SH-SY5Y (cell line): Measurements from ENCODE around the gene MYCBPAP.

ENCODE experiments used
- GATA2 ChIP-seq: IDR thresholded peaks from 2 replicates; pipeline ENCODE4 v1.6.1; 2011; ENCODE audit warnings: mild to moderate bottlenecking, low read depth, low read length
- GATA3 ChIP-seq: IDR thresholded peaks from 2 replicates; pipeline ENCODE4 v1.6.1; 2011; ENCODE audit warnings: low read depth, mild to moderate bottlenecking, low read length, moderate library complexity

The MYCBPAP gene

DNA sequence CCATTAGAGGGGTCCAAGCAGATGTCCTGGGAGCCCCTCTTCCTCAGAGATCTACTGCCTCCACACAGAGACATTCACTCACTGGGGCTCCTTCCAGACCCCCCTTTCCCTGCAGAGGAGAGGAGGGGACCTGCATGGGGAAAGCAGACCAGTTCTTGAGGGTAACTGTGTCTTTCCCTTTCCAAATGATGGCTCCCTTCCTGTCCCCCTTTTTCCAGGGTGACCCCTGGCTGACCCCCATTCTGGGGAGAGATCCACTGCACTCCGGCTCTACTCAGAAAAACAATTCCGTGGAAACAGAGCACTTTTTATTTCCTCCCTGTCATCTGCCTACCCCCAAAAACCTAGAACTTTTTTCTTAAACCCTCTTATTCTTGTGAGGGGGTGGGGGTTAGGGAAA is 58.6 kb downstream of the MYCBPAP start:
- TF ChIP-seq GATA3: no peak

DNA sequence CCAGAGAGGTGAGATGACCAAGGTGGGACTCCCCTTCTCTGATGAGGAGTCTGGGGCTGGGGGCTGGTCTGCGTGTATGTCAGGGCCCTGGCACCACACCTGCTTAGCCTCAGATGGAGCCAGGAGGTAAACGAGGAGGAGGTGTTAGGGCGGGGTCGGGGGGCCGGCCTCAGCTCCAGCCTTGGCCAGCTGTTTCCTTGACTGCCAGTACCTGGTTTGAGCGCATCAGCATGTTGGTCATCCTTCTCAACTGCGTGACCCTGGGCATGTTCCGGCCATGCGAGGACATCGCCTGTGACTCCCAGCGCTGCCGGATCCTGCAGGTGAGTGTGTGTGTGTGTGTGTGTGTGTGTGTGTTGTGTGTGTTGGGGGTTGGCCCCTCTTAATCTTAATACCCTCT is 60.4 kb downstream of the MYCBPAP start:
- TF ChIP-seq GATA2 (no peak), GATA3 (no peak)

- no peak for TF ChIP-seq GATA2
- no peak for TF ChIP-seq GATA3
Measured at GRCh38 chr17:50569592-50569991, 61.4 kb downstream of the MYCBPAP start.

- TF ChIP-seq GATA2: no peak
- TF ChIP-seq GATA3: no peak
Measured at GRCh38 chr17:50570032-50570431, 61.8 kb downstream of the MYCBPAP start.

DNA sequence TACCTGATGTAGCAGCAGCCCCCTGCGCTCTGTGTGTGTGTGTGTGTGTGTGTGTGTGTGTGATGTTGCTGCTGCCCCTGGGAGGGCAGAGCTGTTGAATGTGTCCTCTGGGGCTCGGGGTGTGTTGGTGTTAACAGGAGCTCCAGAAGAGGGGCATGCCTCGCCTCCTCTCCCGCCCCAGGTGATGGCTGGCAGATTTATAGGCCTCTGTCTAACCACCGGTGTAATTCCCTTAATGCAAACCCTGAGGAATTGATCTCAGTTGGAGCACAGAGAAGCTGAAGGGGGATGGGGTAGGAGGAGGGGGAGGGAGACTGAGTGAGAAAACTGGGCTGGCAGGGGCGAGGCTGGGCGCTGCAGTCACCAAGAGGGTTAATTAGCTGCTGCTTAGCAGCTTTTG is 62.3 kb downstream of the MYCBPAP start:
- TF ChIP-seq GATA3 (no peak), GATA2 (no peak)

DNA sequence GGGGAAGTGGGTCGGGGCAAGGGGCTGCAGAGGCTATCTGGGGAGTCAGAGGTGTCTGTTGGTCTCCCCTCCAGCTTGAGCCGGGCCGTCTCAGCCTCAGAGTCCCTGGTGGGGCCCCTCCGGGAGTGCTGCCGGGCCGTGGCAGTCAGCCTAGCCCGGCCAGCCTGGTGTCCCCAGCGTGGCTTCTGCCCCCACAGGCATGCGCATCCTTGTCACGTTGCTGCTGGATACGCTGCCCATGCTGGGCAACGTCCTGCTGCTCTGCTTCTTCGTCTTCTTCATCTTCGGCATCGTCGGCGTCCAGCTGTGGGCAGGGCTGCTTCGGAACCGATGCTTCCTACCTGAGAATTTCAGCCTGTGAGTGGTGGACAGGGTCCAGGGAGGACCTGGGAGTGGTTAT is 63.4 kb downstream of the MYCBPAP start:
- TF ChIP-seq GATA3 (no peak), GATA2 (no peak)

- TF ChIP-seq GATA2 (no peak), GATA3 (no peak)
Measured at GRCh38 chr17:50572541-50572940, 64.3 kb downstream of the MYCBPAP start.

DNA sequence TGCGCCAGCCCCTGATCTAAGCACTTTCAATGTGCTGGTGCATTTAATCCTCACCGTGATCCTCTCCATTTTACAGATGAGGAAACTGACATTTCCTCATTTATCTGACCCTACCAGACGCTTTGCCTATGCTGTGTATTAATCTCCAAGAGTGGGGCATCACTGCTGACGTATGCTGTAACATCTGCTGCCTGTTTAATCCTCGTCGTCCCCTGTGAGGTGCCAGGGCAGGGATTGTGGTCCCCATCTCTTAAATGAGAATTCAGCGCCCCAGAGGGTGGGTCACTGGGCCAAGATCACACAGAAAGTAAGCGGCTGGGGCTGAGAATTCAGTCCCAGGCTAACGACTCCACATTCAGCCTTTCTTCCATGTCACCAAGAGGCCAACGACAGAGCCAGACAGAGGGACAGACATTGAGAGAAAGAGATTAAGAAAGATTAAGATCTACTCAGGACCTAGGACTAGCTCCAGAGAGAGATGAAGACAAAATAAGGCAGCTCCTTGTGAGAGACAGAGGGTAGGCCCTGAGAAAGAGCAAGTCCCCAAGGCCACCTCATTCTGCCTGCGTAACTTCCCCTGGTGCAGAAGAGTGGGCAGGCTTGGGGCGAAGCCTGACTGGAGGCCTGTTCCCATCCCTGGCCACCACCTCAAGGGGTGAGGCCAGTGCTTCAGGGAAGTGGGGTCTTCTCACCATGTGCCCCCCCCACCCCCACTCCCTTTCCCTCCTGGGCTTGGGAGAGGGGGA is 65.8 kb downstream of the MYCBPAP start:
- TF ChIP-seq GATA3 (no peak), GATA2 (no peak)

GRCh38 chr17:50575581-50576210 is 67.5 kb downstream of the MYCBPAP start:
- no peak for TF ChIP-seq GATA2
- TF ChIP-seq GATA3: no peak

DNA sequence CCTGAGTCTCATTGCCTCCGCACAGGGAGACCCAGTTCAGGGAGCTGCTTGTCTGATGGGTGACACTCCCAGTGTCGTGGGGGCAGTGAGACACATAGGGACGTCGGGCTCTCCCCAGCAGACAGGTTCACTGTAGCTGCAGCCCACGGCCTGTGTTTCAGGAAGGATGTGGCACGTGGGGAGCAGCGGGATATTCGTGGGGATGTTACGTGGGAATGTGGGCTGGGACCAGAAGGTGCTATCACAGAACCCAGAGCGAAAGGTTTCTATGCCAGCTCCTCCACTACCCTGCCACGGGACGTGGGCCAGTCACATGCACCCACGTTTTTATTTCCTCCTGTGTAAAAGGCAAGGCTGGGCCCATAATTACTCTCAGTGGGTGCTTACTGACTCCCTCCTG is 68.6 kb downstream of the MYCBPAP start:
- TF ChIP-seq GATA3: no peak

DNA sequence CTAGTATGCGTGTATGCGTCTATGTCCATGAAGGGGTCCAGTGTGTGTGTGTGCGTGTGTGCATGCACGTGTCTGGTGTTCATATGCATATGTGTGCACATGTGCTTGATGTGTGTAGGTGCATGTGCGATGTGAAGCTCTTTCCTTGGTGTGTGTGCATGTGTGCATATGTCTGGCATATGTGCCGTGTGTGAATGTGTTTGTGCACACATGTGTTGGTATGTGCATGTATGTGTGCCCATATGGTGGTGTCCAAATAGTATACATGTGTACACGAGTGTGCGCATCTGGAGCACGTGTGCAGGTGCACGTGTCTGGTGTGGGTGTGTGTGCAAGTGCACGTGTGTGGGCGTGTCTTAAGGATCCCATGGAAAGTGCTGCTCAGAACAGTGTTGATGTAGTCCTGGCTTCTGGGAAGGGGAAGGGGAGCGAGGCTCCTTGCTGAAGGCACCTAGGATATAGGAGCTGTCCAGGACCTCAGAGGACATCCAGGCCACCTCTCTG is 69.3 kb downstream of the MYCBPAP start:
- TF ChIP-seq GATA2: no peak
- TF ChIP-seq GATA3: no peak

DNA sequence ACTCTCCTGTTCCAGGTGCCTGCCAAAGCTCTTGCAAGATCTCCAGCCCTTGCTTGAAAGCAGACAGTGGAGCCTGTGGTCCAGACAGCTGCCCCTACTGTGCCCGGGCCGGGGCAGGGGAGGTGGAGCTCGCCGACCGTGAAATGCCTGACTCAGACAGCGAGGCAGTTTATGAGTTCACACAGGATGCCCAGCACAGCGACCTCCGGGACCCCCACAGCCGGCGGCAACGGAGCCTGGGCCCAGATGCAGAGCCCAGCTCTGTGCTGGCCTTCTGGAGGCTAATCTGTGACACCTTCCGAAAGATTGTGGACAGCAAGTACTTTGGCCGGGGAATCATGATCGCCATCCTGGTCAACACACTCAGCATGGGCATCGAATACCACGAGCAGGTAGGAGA is 69.9 kb downstream of the MYCBPAP start:
- TF ChIP-seq GATA2 (no peak), GATA3 (no peak)

DNA sequence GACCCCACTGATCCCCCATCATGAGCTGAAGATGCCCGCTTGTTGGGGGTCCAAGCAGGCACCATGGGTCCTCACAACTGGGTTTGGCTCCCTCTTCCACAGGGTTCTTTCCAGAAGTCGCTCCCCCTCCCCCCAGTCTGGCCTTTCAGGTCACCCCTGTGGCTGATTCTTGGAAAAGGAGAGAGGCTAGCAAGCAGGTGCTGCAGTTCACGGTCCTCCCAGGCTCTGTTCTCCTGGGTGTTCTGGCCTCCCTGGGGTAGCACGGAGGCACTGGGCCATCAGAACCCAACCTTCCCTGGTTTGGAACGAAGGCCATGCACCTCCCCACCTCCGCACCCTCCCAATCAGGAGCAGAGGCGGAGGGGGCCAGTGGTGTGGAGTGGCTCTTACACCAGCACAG is 71.2 kb downstream of the MYCBPAP start:
- TF ChIP-seq GATA3 (no peak), GATA2 (no peak)

GRCh38 chr17:50580646-50581045 is 72.4 kb downstream of the MYCBPAP start:
- TF ChIP-seq GATA2 (no peak), GATA3 (no peak)
